GM23338 (cell line): ENCODE measurements around the gene MYO18B. TPM values are rescaled to one million over a fixed set of nuclear protein-coding genes. Genes with fewer than 3 reads are reported as not detected.

Source experiments
- ATAC-seq: fragments of 200-7000 bp; cut with Tn5 transposase; 3 replicates; pipeline ENCODE4 v1.9.1; 2020
- DNase-seq: peaks from one replicate; pipeline ENCODE4 v3.0.0-alpha.2; 2015; ENCODE audit warnings: low spot score
- H2AFZ ChIP-seq: fragments of 200-600 bp; sonication (generic); 2 replicates; pipeline ENCODE4 v1.8.0; 2016; ENCODE audit warnings: antibody characterized with exemption, mild to moderate bottlenecking, moderate library complexity
- H3F3A ChIP-seq: fragments of 200-600 bp; sonication (generic); replicated peaks from 2 replicates; pipeline ENCODE4 v1.8.0; 2017; ENCODE audit warnings: antibody characterized with exemption, mixed run types, low read depth
- H3K27ac ChIP-seq: fragments of 200-600 bp; sonication (generic); 2 replicates; pipeline ENCODE4 v1.6.1; 2016; ENCODE audit warnings: low read depth
- H3K27me3 ChIP-seq: fragments of 200-600 bp; sonication (generic); 2 replicates; pipeline ENCODE4 v1.8.0; 2016; ENCODE audit warnings: mild to moderate bottlenecking, mixed run types, moderate library complexity; ENCODE audit not compliant: insufficient read depth
- H3K36me3 ChIP-seq: fragments of 200-600 bp; sonication (generic); 2 replicates; pipeline ENCODE4 v1.8.0; 2016; ENCODE audit warnings: mild to moderate bottlenecking; ENCODE audit not compliant: insufficient read depth
- H3K4me1 ChIP-seq: fragments of 200-600 bp; sonication (generic); 2 replicates; pipeline ENCODE4 v1.8.0; 2016; ENCODE audit warnings: mild to moderate bottlenecking, moderate library complexity; ENCODE audit not compliant: insufficient read depth
- H3K4me2 ChIP-seq: fragments of 200-600 bp; sonication (generic); 2 replicates; pipeline ENCODE4 v1.7.1; 2017; ENCODE audit warnings: mixed run types
- H3K4me3 ChIP-seq: fragments of 200-600 bp; sonication (generic); 2 replicates; pipeline ENCODE4 v1.6.1; 2016; ENCODE audit warnings: mixed run types
- H3K79me2 ChIP-seq: fragments of 200-600 bp; sonication (generic); replicated peaks from 2 replicates; pipeline ENCODE4 v1.8.0; 2017; ENCODE audit warnings: mild to moderate bottlenecking; ENCODE audit not compliant: insufficient read depth
- H3K9me2 ChIP-seq: fragments of 200-600 bp; sonication (generic); 2 replicates; pipeline ENCODE4 v1.8.0; 2017; ENCODE audit not compliant: insufficient read depth
- H4K20me1 ChIP-seq: fragments of 200-600 bp; sonication (generic); replicated peaks from 2 replicates; pipeline ENCODE4 v1.8.0; 2017; ENCODE audit warnings: mild to moderate bottlenecking; ENCODE audit not compliant: insufficient read depth
- H3K27ac Mint-ChIP-seq: 2 replicates; pipeline ENCODE4 v1.8.0; 2020; ENCODE audit warnings: inconsistent platforms, mild to moderate bottlenecking, moderate library complexity, mixed read lengths
- H3K27me3 Mint-ChIP-seq: 3 replicates; pipeline ENCODE4 v1.8.0; 2022; ENCODE audit warnings: low read depth, mild to moderate bottlenecking, moderate library complexity, mixed read lengths, inconsistent platforms; ENCODE audit not compliant: insufficient read depth, poor library complexity
- H3K36me3 Mint-ChIP-seq: 3 replicates; pipeline ENCODE4 v1.8.0; 2021; ENCODE audit warnings: low read depth, mild to moderate bottlenecking, inconsistent platforms, moderate library complexity, mixed read lengths
- H3K4me1 Mint-ChIP-seq: 3 replicates; pipeline ENCODE4 v1.8.0; 2020; ENCODE audit warnings: mild to moderate bottlenecking, inconsistent platforms, mixed read lengths
- H3K4me3 Mint-ChIP-seq: 3 replicates; pipeline ENCODE4 v1.8.0; 2021; ENCODE audit warnings: moderate library complexity, mild to moderate bottlenecking, inconsistent platforms, mixed read lengths
- H3K9me3 Mint-ChIP-seq: 3 replicates; pipeline ENCODE4 v1.8.0; 2020; ENCODE audit warnings: moderate library complexity, mild to moderate bottlenecking, inconsistent platforms, mixed read lengths
- CREB1 ChIP-seq: fragments of 250-450 bp; sonication (Bioruptor Pico); IDR thresholded peaks from 2 replicates; pipeline ENCODE4 v1.5.0; 2020; ENCODE audit warnings: low read depth, mild to moderate bottlenecking, moderate library complexity
- EZH2 ChIP-seq: fragments of 200-600 bp; sonication (generic); IDR thresholded peaks from one replicate; pipeline ENCODE4 v1.8.0; 2017; ENCODE audit warnings: antibody characterized with exemption, mild to moderate bottlenecking, low read depth; ENCODE audit not compliant: unreplicated experiment
- EZH2phosphoT487 ChIP-seq: fragments of 200-600 bp; sonication (generic); IDR thresholded peaks from one replicate; pipeline ENCODE4 v1.8.1; 2018; ENCODE audit warnings: antibody characterized with exemption; ENCODE audit not compliant: unreplicated experiment
- JUNB ChIP-seq: IDR thresholded peaks from one replicate; pipeline ENCODE4 v1.6.1; 2016; ENCODE audit warnings: antibody characterized with exemption; ENCODE audit not compliant: unreplicated experiment
- NANOG ChIP-seq: IDR thresholded peaks from 2 replicates; pipeline ENCODE4 v1.6.1; 2016; ENCODE audit warnings: antibody characterized with exemption, borderline replicate concordance
- POLR2AphosphoS5 ChIP-seq: IDR thresholded peaks from 2 replicates; pipeline ENCODE4 v1.6.1; 2016; ENCODE audit warnings: antibody characterized with exemption, low read depth
- STAT1 ChIP-seq: IDR thresholded peaks from one replicate; pipeline ENCODE4 v1.6.1; 2016; ENCODE audit warnings: antibody characterized with exemption; ENCODE audit not compliant: unreplicated experiment
- ZNF114 ChIP-seq: fragments of 250-450 bp; sonication (Bioruptor Pico); IDR thresholded peaks from 2 replicates; pipeline ENCODE4 v1.5.0; 2020; ENCODE audit warnings: mild to moderate bottlenecking, moderate library complexity
- ZNF331 ChIP-seq: fragments of 250-450 bp; sonication (Bioruptor Pico); IDR thresholded peaks from 2 replicates; pipeline ENCODE4 v1.5.0; 2020; ENCODE audit warnings: low read depth, mild to moderate bottlenecking, moderate library complexity
- polyA plus RNA-seq: library from polyadenylated mRNA; unstranded; fragments of >200 nt; fragmentation: Nextera tagmentation; extraction: Ambion mirVana; gene quantifications from 2 replicates; pipeline ENCODE4 v1.2.1, GENCODE V29; 2016
- total RNA-seq: library from RNA; depleted of rRNA; stranded (reverse); fragments of >200 nt; shearing (Covaris generic); gene quantifications from 2 replicates; pipeline ENCODE4 v1.2.3, GENCODE V29; 2014
- TF ChIP-seq, protein P1 (sequence below): IDR thresholded peaks from 2 replicates; pipeline ENCODE4 v1.6.1; 2016; ENCODE audit warnings: antibody characterized with exemption
- TF ChIP-seq, protein P2 (sequence below): IDR thresholded peaks from one replicate; pipeline ENCODE4 v1.6.1; 2018; ENCODE audit warnings: antibody characterized with exemption; ENCODE audit not compliant: unreplicated experiment
- TF ChIP-seq, protein P3 (sequence below): fragments of 250-450 bp; sonication (Bioruptor Pico); IDR thresholded peaks from 2 replicates; pipeline ENCODE4 v1.5.0; 2020; ENCODE audit warnings: mild to moderate bottlenecking, moderate library complexity
- TF ChIP-seq, protein P4 (sequence below), 2 experiments: fragments of 200-600 bp in 1 of 2; sonication (generic) in 1 of 2; conservative IDR thresholded peaks; 2 replicates each; pipeline versions ENCODE4 v1.5.1 to v1.6.1; 2016 to 2017; ENCODE audit warnings: antibody characterized with exemption in 2 of 2, low read depth in 2 of 2, mild to moderate bottlenecking in 2 of 2, moderate library complexity in 1 of 2

MYO18B gene
- total and polyA plus RNA-seq, 2 experiments from 2014 or later = 0.36 to 0.45 TPM

DNA sequence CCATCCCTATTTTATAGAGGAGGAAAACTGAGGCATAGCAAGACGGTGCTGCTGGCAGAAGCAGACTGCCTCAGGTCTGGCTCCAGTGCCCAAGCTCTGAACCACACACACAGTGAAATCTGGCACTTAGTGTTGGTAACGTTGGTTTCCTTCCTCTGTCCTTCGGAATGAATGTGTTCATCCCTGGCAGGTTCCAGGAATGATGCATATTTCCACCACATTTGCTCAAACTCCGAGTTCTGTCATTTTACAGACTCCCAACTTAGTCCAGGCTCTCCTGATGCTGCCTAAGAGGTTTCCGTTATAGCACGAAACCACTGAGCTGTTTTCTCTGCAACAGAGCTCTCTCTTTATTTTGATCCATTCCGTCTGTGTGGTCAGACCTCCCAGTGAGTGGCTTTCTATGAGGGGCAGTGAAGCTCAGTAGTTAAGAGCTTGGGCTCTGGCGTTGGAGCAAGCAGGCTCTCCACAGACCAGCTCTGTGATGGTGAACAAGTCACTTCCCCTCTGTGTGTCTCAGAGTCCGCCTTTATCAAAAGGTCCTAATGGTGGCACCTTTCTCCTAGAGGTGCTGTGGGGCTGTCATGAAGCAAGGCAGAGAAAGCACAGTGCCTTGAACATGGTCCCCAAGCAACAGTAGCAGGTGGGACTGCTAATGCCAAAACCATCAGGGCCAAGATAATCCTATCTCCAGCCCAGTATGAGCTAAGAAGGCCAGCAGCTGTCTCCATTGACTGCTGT, 200.3 kb downstream of the MYO18B start:
- Mint-ChIP-seq H3K27ac (no peak overlapping the region), H3K36me3 (peaks cover 4% of the 10 kb centered on the region; the same call in 1 of the 3 replicates), H3K4me3 (no peak overlapping the region), H3K4me1 (peaks cover 42% of the 10 kb centered on the region), H3K27me3 (peaks cover 12% of the 10 kb centered on the region), H3K9me3 (0 out of 3 replicates have a peak, but pooled peaks cover 4% of the 10 kb centered on the region)
- TF ChIP-seq NANOG (no peak), ZNF331 (CRISPR knock-in tag) (no peak), EZH2 (no peak), CREB1 (CRISPR knock-in tag) (no peak), EZH2phosphoT487 (no peak), ZNF114 (CRISPR knock-in tag) (no peak), POLR2AphosphoS5 (no peak), JUNB (no peak), STAT1 (no peak)
- TF ChIP-seq, protein P1, sequence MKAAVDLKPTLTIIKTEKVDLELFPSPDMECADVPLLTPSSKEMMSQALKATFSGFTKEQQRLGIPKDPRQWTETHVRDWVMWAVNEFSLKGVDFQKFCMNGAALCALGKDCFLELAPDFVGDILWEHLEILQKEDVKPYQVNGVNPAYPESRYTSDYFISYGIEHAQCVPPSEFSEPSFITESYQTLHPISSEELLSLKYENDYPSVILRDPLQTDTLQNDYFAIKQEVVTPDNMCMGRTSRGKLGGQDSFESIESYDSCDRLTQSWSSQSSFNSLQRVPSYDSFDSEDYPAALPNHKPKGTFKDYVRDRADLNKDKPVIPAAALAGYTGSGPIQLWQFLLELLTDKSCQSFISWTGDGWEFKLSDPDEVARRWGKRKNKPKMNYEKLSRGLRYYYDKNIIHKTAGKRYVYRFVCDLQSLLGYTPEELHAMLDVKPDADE = no peak
- TF ChIP-seq, protein P2, sequence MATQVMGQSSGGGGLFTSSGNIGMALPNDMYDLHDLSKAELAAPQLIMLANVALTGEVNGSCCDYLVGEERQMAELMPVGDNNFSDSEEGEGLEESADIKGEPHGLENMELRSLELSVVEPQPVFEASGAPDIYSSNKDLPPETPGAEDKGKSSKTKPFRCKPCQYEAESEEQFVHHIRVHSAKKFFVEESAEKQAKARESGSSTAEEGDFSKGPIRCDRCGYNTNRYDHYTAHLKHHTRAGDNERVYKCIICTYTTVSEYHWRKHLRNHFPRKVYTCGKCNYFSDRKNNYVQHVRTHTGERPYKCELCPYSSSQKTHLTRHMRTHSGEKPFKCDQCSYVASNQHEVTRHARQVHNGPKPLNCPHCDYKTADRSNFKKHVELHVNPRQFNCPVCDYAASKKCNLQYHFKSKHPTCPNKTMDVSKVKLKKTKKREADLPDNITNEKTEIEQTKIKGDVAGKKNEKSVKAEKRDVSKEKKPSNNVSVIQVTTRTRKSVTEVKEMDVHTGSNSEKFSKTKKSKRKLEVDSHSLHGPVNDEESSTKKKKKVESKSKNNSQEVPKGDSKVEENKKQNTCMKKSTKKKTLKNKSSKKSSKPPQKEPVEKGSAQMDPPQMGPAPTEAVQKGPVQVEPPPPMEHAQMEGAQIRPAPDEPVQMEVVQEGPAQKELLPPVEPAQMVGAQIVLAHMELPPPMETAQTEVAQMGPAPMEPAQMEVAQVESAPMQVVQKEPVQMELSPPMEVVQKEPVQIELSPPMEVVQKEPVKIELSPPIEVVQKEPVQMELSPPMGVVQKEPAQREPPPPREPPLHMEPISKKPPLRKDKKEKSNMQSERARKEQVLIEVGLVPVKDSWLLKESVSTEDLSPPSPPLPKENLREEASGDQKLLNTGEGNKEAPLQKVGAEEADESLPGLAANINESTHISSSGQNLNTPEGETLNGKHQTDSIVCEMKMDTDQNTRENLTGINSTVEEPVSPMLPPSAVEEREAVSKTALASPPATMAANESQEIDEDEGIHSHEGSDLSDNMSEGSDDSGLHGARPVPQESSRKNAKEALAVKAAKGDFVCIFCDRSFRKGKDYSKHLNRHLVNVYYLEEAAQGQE = no peak
- TF ChIP-seq, protein P3, sequence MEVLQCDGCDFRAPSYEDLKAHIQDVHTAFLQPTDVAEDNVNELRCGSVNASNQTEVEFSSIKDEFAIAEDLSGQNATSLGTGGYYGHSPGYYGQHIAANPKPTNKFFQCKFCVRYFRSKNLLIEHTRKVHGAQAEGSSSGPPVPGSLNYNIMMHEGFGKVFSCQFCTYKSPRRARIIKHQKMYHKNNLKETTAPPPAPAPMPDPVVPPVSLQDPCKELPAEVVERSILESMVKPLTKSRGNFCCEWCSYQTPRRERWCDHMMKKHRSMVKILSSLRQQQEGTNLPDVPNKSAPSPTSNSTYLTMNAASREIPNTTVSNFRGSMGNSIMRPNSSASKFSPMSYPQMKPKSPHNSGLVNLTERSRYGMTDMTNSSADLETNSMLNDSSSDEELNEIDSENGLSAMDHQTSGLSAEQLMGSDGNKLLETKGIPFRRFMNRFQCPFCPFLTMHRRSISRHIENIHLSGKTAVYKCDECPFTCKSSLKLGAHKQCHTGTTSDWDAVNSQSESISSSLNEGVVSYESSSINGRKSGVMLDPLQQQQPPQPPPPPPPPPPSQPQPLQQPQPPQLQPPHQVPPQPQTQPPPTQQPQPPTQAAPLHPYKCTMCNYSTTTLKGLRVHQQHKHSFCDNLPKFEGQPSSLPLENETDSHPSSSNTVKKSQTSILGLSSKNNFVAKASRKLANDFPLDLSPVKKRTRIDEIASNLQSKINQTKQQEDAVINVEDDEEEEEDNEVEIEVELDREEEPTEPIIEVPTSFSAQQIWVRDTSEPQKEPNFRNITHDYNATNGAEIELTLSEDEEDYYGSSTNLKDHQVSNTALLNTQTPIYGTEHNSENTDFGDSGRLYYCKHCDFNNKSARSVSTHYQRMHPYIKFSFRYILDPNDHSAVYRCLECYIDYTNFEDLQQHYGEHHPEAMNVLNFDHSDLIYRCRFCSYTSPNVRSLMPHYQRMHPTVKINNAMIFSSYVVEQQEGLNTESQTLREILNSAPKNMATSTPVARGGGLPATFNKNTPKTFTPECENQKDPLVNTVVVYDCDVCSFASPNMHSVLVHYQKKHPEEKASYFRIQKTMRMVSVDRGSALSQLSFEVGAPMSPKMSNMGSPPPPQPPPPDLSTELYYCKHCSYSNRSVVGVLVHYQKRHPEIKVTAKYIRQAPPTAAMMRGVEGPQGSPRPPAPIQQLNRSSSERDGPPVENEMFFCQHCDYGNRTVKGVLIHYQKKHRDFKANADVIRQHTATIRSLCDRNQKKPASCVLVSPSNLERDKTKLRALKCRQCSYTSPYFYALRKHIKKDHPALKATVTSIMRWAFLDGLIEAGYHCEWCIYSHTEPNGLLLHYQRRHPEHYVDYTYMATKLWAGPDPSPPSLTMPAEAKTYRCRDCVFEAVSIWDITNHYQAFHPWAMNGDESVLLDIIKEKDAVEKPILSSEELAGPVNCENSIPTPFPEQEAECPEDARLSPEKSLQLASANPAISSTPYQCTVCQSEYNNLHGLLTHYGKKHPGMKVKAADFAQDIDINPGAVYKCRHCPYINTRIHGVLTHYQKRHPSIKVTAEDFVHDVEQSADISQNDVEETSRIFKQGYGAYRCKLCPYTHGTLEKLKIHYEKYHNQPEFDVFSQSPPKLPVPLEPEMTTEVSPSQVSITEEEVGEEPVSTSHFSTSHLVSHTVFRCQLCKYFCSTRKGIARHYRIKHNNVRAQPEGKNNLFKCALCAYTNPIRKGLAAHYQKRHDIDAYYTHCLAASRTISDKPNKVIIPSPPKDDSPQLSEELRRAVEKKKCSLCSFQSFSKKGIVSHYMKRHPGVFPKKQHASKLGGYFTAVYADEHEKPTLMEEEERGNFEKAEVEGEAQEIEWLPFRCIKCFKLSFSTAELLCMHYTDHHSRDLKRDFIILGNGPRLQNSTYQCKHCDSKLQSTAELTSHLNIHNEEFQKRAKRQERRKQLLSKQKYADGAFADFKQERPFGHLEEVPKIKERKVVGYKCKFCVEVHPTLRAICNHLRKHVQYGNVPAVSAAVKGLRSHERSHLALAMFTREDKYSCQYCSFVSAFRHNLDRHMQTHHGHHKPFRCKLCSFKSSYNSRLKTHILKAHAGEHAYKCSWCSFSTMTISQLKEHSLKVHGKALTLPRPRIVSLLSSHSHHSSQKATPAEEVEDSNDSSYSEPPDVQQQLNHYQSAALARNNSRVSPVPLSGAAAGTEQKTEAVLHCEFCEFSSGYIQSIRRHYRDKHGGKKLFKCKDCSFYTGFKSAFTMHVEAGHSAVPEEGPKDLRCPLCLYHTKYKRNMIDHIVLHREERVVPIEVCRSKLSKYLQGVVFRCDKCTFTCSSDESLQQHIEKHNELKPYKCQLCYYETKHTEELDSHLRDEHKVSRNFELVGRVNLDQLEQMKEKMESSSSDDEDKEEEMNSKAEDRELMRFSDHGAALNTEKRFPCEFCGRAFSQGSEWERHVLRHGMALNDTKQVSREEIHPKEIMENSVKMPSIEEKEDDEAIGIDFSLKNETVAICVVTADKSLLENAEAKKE (CRISPR knock-in tag) = no peak
- TF ChIP-seq, protein P4, sequence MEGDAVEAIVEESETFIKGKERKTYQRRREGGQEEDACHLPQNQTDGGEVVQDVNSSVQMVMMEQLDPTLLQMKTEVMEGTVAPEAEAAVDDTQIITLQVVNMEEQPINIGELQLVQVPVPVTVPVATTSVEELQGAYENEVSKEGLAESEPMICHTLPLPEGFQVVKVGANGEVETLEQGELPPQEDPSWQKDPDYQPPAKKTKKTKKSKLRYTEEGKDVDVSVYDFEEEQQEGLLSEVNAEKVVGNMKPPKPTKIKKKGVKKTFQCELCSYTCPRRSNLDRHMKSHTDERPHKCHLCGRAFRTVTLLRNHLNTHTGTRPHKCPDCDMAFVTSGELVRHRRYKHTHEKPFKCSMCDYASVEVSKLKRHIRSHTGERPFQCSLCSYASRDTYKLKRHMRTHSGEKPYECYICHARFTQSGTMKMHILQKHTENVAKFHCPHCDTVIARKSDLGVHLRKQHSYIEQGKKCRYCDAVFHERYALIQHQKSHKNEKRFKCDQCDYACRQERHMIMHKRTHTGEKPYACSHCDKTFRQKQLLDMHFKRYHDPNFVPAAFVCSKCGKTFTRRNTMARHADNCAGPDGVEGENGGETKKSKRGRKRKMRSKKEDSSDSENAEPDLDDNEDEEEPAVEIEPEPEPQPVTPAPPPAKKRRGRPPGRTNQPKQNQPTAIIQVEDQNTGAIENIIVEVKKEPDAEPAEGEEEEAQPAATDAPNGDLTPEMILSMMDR (conservative IDR thresholded peaks at IDR 0.05; ENCODE audit: low read depth in 2 of 2) = no peak
- H3K27ac ChIP-seq = no peak overlapping the region
- no peaks in the 10 kb centered on the region for H4K20me1 ChIP-seq
- no peak overlapping the region for H3K4me3 ChIP-seq
- H3K36me3 ChIP-seq = no peaks in the 10 kb centered on the region; the same call in 1 of the 2 replicates
- H3K27me3 ChIP-seq = no peaks in the 10 kb centered on the region
- peaks cover 16% of the 10 kb centered on the region; the same call in 1 of the 2 replicates for H3K4me1 ChIP-seq
- H3K4me2 ChIP-seq = no peak overlapping the region
- peaks cover 5% of the 10 kb centered on the region; the same call in 1 of the 2 replicates for H3K9me2 ChIP-seq
- ATAC-seq (no peak), DNase-seq (no peak)
- H3F3A ChIP-seq = no peaks in the 10 kb centered on the region
- H2AFZ ChIP-seq = 0 out of 2 replicates have a peak overlapping the region, but pooled peaks have one; percentile 32
- H3K79me2 ChIP-seq = no peaks in the 10 kb centered on the region
